Stimulated activated CD8-positive, alpha-beta memory T cell treated with anti-CD3 and anti-CD28 coated beads, Interleukin-15, amount 100 ng/mL, for 1 hour (primary cell): Measurements from ENCODE around the gene MTG1.
"Not testable (repeated sequence)": the region's sequence is repeated elsewhere in the genome, so short reads cannot be mapped to it uniquely, and the experiment has no call there.

Experiments used
- DNase-seq: peaks from one replicate; pipeline ENCODE4 v3.0.0-alpha.2; 2020; ENCODE audit warnings: low read depth

Gene MTG1

GRCh38 chr10:133424102-133424501 is 30.1 kb downstream of the MTG1 start:
- DNase-seq: not testable (repeated sequence)

- not testable (repeated sequence) for DNase-seq
Measured at GRCh38 chr10:133424601-133425000, 30.6 kb downstream of the MTG1 start, which contains the start of gene SPRN. TSS of gene SPRN (minus strand) at chr10:133424625. CDS start at chr10:133423681, 944 bp downstream.

GRCh38 chr10:133429571-133429970 is 35.6 kb downstream of the MTG1 start:
- DNase-seq: not testable (repeated sequence)

- not testable (repeated sequence) for DNase-seq
Measured at GRCh38 chr10:133431888-133432613, 38.1 kb downstream of the MTG1 start.

GRCh38 chr10:133432789-133433188 is 38.8 kb downstream of the MTG1 start:
- not testable (repeated sequence) for DNase-seq

GRCh38 chr10:133438711-133439273 is 44.8 kb downstream of the MTG1 start:
- no peak for DNase-seq

GRCh38 chr10:133439517-133440461 is 45.8 kb downstream of the MTG1 start:
- no peak for DNase-seq

GRCh38 chr10:133440633-133441285 is 46.8 kb downstream of the MTG1 start:
- DNase-seq: no peak

- DNase-seq: not testable (repeated sequence)
Measured at GRCh38 chr10:133441356-133441755, 47.4 kb downstream of the MTG1 start.

- no peak for DNase-seq
Measured at GRCh38 chr10:133441780-133442179, 47.8 kb downstream of the MTG1 start.

GRCh38 chr10:133442191-133442966 is 48.4 kb downstream of the MTG1 start:
- no peak for DNase-seq

- no peak for DNase-seq
Measured at GRCh38 chr10:133442967-133443924, 49.3 kb downstream of the MTG1 start.

GRCh38 chr10:133444342-133445267 is 50.6 kb downstream of the MTG1 start:
- no peak for DNase-seq

GRCh38 chr10:133445268-133445732 is 51.3 kb downstream of the MTG1 start:
- DNase-seq: no peak

- no peak for DNase-seq
Measured at GRCh38 chr10:133445751-133446708, 52.1 kb downstream of the MTG1 start.

- no peak for DNase-seq
Measured at GRCh38 chr10:133446979-133447378, 53.0 kb downstream of the MTG1 start.

GRCh38 chr10:133448120-133448519 is 54.2 kb downstream of the MTG1 start:
- no peak for DNase-seq

GRCh38 chr10:133451346-133451745 is 57.4 kb downstream of the MTG1 start:
- no peak for DNase-seq
